HS-5 (cell line): ENCODE results near the gene SH3RF3.
"Not testable (repeated sequence)": the region's sequence is repeated elsewhere in the genome, so short reads cannot be mapped to it uniquely, and the experiment has no call there.

Experiments
- DNase-seq: peaks from one replicate; pipeline ENCODE4 v3.0.0-alpha.2; 2012; ENCODE audit warnings: low read depth

SH3RF3 gene

DNA sequence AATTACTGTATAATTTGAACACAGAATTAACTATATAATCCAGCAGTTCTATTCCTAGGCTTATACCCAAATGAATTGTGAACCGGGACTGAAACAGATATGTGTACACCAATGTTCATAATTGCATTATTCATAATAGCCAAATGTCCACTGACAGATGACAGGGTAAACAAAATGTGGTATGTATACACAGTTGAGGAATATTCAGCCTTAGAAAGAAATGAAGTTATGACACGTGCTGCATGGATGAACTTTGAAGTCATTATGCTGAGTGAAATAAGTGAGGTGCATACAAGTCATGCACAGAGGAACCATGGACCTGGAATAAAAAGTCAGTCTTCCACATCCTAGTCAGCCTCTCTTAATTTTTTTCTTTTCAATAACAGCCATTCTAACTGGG lies 91.9 kb downstream of the SH3RF3 start:
- no peak for DNase-seq

DNA sequence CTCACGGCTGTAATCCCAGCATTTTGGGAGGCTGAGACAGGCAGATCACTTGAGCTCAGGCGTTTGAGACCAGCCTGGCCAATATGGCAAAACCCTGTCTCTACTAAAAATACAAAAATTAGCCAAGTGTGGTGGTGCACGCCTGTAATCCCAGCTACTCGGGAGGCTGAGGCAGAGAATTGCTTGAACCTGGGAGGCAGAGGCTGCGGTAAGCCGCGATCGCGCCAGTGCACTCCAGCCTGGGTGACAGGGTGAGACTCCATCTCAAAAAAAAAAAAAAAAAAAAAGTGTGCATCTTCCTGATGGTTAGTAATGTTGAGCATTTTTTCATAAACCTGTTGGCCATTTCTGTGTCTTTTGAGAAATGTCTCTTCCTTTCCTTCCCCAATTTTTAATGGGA lies 92.3 kb downstream of the SH3RF3 start:
- DNase-seq, result not testable (repeated sequence)

DNA sequence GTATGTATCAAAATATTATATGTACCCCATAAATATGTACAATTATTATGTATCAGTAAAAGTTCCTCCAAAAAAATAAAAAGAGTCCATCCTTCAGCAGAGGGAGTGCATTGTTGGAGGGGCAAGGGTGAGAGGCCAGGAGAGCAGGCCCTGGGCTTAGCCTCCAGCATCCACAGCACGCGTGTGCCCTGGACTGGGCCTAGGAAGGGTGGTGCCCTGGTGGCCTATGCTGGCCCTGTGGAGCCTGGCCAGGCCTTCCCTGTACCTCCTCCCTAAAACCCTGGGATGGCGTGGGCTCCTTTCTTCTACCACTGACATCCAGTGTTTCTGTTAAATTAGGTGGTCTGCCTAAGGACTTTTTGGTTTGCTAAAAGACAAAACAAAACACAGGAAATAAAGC lies 93.4 kb downstream of the SH3RF3 start:
- no peak for DNase-seq

DNA sequence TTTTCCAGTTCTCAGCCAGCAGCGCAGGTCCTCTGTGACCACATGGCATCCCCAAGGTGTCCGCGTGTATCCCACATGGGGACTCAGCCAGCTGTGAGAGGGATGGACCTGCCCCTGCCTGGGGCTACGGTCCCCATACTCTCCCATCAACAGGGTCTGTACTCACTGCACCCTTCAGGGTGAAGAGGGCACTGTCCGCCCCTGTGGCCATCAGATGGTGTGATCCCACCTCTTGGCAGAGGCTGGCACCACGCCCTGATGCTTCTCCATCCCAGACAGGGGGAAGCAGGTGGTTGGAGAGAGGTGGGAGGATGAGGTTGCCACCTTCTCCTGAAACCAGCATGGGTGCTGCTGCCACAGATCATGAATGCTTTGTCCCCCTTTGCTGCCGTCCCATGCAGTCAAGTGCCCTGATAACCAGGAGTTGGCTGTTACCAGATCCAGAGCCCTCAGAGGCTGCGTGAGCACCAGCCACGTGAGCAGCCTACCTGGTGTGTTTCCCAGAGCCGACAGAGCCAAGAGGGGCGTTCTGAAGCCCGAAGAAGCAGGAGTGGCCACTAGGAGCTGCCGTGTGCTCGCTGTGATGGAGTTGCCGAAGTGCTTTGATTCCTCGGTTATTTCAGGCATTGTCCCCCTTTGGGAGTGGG lies 93.9 kb downstream of the SH3RF3 start:
- no peak for DNase-seq

DNA sequence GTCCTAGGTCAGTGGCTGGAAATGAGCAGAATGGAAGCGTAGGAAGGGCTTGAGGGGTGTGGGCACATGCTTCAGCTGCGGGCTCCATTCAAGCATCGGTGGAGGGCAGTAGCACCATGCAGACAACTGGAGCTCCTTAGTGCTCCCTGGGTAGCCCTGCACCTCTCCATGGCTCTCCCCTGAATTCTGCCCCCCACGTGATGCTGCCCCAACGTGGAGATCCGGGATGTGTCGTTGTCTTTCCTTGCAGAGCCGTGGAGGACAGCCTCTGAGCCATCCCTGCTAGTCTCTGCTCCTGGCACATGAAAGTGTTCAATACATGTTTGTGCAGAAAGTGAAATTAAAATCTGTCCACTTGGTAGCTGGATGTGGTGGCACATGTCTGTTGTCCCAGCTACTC lies 94.5 kb downstream of the SH3RF3 start:
- DNase-seq, result no peak

DNA sequence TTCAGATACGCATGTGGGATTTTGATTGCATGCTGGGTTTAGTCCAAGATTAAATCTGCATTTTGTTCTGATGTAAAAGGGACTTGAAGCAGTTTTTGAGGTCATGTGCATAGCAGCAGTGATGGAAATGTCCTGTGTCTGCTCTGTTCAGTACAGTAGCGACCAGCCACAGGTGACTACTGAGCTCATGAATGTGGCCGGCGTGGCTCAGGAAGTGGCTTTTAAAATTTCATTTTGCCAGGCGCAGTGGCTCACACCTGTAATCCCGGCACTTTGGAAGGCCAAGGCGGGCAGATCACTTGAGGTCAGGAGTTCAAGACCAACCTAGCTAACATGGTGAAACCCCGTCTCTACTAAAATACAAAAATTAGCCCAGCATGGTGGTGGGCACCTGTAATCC lies 95.3 kb downstream of the SH3RF3 start:
- not testable (repeated sequence) for DNase-seq

DNA sequence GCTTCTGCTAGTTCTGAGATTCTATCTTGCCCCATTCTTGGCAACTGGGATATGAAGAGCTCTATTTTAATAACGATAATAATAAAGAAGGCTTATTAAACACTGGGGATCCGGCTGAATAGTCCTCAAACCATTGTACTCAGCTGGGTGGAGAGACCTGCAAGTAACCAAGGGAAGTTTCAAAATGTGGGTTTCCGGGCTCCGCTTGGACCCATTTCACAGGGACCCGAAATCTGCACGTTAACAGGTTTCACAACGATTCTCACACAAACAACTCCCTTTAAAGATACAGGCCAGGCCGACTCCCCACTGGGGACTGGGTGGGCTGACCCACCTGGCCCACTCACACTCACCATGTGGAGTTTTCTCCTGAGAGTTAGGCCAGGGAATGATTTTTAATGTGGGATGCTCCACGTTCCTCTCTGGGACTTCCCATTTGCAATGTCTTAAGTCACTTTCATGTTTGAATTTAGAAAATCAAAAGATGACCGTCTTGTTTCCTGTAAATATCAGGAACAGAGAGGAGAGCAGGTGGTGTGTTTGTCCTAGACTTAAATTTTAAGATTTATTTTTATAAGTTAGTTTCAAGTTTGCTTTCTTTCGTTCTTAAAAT lies 96.3 kb downstream of the SH3RF3 start:
- no peak for DNase-seq

DNA sequence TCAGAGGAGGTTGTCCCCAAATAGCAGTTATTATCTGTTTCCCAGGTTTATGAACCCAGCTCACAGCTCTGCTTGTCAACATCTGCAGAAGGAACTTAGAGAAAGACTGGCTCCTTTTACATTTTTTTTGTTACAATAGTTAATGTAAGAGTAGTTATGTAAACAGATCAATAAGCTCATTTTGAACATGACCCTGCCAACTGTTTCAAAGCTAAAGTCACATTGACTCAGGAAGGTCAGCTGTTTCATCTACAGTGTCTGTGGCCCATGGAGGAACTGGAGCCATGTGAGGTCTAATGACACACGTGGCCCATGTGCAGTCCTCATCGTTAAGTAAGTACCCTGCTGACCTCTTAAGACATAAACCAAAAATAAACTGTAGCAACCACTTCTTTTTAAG lies 97.1 kb downstream of the SH3RF3 start:
- DNase-seq, result no peak

DNA sequence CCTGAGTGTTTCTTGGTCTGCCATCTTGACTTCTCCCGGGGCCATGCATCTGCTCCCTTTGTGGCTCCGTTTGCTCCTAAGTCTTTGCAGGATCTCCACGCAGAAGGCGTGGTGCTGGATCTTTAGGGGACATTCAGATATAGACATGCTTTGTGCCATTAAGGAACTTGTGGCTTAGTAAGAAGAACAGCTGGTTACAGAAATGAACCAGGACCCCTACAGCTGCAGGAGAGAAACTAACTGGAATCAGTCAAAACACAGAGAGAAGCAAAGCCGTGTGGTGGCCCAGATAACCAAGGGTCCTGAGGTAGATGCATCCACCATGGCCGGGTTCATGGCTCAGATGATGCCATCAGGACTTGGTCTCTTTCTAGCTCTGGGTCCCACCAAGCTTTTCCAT lies 97.6 kb downstream of the SH3RF3 start:
- no peak for DNase-seq

DNA sequence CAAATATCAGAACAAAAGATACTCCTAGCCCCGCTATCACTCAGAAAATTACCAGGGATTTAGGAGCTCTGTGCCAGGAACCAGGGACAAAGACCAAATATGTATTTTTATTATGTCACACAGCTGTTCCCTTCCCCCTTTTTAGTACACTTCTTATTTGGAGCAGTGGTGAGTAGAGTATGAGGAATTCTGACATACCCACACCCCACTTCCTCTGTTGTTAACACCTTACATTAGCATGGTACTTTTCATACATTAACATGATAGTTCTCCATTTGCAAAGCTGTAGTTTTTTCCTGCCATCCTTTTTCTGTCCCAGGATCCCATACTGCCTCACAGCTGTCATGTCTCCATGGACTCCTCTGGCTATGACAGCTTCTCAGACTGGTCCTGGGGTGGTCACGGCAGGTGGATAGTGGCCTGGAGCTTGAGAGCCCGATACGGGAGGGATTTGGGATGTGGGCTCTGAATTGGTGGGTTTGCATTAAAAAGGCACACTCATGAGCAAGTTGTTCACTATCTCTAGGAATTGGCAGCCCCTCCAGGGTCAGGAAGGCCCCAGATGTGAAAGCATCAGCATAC lies 100.2 kb downstream of the SH3RF3 start:
- DNase-seq, result no peak

DNA sequence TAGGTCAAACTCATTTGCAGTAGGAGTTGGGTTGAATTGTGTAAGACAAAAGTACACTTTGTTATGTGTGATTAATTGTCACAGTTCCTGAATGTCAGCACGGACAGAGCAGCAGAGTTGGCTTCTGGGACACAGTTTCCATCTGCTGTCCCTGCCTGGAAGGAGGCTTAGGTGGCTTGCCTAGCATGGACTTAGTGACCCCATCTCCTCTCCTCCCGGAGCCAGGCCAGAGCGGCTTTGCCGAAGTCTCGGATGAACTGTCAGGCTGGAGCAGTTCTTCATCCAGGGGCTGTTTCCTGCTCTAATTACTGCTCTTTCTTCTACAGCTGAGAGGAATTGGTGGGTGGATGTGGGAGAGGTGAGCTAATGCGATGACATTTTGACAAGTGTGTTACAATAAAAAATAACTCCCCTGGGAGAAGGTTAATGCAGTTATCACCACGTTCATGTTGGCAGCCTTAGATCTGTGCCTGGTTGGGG lies 102.0 kb downstream of the SH3RF3 start:
- no peak for DNase-seq

DNA sequence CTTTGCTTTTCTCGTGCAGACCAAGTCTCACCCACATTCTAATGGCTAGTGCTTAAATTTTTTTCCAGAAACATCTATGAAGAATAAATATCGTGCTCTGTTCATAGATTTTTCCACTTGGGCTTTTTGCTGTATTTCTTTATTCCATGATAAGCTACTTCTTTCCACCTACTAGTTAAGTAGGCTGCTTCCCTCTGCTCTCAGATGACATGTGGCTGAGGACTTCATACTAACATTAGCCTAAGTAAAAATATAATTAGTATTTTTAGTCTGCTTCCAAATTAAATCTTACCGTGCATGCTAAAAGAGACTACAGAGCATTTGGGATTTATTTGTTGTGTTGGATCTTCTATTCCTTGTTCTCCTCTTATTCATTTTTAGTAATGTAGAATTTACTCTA lies 102.4 kb downstream of the SH3RF3 start:
- no peak for DNase-seq

DNA sequence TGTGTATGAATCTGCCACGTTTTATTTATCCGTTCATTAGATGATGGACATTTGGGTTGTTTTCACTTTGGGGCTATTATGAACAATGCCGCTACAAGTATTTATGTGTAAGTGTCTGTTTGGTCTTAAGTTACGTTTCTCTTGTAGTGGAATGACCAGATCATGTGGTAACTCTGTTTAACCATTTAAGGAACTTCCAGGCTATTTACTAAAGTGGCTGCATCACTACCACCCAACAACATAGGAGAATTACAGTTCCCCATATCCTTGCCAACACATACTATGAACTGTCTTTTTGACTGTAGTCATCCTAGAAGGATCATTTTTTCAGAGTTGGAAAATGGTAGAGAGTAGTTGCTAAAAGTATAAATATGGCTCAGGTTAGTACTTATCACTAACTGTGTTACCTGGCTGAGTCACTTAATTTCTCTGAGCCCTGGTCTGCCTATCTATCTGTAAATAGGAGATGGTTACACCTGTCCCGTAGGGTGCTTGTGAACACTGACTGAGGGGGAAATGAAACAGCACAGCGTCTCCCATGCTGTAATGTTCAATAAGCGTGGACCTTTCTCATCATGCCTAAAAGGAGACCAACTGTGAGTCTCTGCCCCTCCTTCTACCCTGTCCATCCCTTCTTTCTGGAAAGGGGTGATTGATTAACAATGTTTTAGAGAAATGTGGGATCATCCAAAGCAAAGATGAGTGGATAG lies 103.1 kb downstream of the SH3RF3 start:
- no peak for DNase-seq

DNA sequence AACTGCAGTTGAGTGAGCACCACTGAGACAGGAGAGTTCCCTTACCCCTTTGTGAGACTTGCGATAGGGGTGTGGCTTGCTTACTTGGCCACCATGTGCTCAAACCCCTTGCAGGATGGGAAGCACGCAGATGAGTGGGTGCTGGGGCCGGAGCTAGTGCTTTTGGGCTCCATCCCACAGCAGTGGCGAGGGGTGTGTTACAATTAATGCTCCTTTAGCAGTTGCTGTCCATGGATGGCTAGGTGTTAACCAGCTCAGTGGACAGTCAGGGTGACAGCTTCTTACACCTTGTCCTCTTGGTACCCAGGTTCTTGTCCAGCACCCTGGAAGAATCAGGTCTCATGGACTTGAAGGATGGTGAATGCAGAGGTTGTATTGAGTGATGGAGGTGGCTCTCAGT lies 103.9 kb downstream of the SH3RF3 start:
- no peak for DNase-seq

DNA sequence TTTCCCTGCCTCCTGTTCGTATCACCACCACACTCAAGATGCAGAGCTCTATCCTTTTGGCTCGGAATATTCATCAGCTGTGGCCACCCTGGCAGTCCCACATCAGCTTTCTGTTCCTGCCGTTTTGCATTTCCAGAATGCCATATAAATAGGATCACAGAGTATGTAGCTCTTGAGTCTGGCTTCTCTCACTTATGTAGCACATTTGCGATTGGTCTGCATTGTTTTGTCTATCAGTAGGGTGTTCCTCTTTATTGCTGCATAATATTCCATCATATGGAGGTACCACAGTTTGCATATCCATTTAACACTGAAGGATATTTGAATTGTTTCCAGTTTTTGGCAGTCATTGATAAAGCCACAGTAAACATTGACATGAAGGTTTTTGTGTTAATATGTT lies 104.6 kb downstream of the SH3RF3 start:
- DNase-seq, result no peak

DNA sequence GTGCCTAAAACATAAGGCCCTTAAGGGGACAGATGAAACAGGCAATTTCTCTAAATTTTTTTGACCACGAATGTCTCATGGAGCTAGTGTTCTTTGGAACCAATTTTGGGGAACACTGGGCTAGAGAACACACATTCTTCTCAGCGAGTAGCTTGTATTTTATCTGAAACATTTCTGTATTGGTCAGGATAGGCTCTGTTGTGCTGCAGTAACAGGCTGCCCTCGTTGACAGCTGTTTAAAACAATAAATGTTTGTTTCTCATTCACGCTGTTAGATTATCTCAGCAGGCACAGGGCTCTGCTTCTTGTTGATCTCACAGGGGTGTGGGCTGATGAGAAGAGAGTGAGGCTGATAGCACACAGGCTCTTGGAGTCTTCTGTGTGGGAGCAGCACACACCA lies 105.3 kb downstream of the SH3RF3 start:
- no peak for DNase-seq

DNA sequence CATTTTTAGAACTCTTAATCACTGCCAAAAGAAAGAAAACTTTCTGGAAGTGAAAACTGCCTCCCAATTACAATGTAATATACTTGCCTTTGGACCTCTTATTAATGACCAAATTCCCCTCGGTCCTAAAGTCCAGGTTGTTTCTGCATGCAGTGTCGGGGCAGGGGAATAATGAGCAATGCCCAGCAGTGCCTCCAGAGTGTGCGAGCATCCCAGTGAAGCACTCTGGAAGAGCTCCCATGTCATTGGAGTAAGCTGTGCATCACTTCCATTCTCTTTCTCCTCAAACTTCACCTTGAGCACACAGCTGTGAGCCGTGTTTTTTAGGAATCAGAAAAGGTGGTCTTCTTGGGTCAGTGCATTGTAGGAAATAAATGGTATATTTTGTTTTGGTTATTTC lies 107.1 kb downstream of the SH3RF3 start:
- no peak for DNase-seq

DNA sequence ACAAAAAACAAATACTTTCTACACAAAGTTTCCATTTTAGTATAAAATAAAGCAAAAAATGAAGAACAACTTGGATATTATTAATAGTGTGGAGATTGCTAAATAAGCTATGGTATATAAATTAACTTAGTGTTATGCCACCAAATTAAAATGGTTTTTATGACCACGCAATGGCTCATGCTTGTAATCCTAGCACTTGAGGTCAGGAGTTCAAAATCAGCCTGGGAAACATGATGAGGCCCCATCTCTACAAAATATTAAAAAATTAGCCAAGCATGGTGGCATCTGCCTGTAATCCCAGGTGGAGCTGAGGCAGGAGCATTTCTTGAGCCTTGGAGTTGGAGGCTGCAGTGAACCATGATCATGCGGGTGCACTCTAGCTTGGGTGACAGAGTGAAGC lies 108.8 kb downstream of the SH3RF3 start:
- no peak for DNase-seq

DNA sequence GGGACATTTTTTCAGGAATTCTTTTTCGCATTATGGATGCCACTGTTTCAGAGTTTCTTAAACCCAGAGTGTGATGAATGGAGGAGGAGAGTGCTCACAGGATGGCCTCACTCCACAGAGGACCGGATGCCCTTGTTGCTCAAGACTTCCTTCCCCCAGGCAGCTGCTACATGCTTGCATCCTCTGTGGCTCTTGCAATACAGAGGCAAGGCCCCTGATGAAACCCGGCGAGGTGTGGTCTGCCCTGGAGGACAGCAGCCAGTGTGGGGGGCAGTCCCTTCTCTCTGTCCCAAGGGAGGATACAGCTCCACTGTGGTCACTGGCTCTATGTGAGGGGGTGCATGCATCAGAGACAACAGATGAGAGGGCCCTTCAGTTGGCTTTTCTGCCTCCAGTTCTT lies 109.6 kb downstream of the SH3RF3 start:
- peak; percentile 60 for DNase-seq

DNA sequence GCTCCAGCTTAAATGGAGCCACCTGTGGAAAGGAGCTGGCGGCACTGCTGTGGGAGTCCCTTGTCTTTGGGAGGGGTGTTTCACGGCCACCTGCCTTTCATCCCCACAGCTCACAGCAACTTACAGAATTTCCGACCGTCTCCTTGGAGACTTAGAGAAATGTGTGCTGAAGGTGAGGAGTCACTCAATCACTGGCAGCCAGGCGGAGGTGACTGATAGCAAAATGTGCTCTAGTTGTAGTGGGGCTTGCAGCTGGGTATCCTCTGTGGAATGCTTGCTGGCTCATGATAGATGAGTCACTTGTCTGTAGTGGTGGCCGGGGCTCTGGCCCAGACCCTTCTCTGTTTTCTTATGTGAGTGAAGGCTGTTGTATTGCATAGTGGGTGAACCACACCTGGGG lies 110.7 kb downstream of the SH3RF3 start:
- no peak for DNase-seq

DNA sequence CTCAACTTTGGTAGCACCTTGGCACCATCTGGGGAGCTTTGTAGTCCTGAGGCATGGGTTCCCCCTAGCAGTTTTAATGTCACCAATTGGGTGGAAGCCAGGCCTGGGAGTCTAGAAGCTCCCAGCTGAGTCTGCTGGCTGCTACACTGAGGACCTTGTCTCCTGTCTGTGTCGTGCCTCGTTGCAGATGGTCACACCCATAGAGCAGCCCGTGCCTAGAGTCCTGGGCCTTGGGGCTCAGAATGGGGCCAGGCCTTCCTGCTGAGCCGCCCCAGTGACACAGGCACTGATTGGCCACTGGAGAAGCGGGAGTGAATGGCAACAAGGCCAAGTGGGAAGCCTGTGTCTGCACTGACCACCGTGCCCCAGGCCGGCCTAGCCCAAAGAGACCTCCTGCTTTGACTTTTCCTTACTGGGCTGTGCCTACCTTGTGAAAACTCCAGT lies 113.2 kb downstream of the SH3RF3 start:
- no peak for DNase-seq

DNA sequence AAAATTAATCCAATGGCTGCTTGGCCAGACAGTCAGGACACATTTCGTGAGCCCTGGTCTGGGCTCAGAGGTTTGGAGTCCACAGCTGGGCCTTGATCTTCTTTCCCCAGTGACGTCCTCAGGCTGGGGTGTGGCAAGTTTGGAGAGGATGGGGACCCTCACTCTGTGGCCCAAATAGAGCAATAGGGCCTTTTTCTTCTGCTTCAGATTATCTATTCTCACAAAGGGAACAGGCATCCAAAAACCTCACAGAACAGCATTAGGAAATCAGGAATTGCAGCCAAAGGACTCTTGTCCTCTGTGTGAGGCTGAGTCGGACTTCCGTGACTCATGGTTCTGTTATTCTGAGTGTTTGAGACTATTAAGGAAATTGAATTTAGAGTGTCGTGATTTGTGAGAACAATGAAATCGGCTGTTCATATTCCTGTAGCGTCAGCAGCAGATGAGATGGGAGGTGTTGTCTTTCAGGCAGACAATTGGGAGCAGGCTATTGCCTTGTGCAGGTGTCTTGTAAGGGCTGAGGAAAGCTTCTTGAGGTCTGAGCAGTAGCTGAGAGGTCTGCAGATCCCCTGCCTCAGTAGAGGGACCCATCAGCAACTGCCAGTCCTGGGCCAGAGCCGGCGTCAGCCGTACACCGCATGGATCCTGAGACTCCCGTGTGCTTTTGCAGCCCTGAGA lies 113.8 kb downstream of the SH3RF3 start:
- peak; percentile 90 for DNase-seq
